ENCODE measurements around the gene AWAT1.

- TF ChIP-seq, protein P1, sequence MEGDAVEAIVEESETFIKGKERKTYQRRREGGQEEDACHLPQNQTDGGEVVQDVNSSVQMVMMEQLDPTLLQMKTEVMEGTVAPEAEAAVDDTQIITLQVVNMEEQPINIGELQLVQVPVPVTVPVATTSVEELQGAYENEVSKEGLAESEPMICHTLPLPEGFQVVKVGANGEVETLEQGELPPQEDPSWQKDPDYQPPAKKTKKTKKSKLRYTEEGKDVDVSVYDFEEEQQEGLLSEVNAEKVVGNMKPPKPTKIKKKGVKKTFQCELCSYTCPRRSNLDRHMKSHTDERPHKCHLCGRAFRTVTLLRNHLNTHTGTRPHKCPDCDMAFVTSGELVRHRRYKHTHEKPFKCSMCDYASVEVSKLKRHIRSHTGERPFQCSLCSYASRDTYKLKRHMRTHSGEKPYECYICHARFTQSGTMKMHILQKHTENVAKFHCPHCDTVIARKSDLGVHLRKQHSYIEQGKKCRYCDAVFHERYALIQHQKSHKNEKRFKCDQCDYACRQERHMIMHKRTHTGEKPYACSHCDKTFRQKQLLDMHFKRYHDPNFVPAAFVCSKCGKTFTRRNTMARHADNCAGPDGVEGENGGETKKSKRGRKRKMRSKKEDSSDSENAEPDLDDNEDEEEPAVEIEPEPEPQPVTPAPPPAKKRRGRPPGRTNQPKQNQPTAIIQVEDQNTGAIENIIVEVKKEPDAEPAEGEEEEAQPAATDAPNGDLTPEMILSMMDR (conservative IDR thresholded peaks at IDR 0.05; ENCODE audit: low read depth, low read length) = no peak
- TF ChIP-seq EZH2 (IDR thresholded peaks at IDR 0.05; ENCODE audit: low read length, unreplicated experiment) (no peak), EZH2phosphoT487 (IDR thresholded peaks at IDR 0.05; ENCODE audit: borderline replicate concordance, low read length) (no peak)
Measured at GRCh38 chrX:70255452-70255851, 21.0 kb downstream of the AWAT1 start.

Measured in PC-3 (cell line).